Measurements from ENCODE around the gene OLFM2. TPM values are rescaled to one million over a fixed set of nuclear protein-coding genes. Genes with fewer than 3 reads are reported as not detected.
A peak's percentile ranks its signal among the peaks of the same experiment; 100 is the strongest.

Gene OLFM2
- total RNA-seq = 1 to 10 TPM; 9.2 to 9.9 TPM

DNA sequence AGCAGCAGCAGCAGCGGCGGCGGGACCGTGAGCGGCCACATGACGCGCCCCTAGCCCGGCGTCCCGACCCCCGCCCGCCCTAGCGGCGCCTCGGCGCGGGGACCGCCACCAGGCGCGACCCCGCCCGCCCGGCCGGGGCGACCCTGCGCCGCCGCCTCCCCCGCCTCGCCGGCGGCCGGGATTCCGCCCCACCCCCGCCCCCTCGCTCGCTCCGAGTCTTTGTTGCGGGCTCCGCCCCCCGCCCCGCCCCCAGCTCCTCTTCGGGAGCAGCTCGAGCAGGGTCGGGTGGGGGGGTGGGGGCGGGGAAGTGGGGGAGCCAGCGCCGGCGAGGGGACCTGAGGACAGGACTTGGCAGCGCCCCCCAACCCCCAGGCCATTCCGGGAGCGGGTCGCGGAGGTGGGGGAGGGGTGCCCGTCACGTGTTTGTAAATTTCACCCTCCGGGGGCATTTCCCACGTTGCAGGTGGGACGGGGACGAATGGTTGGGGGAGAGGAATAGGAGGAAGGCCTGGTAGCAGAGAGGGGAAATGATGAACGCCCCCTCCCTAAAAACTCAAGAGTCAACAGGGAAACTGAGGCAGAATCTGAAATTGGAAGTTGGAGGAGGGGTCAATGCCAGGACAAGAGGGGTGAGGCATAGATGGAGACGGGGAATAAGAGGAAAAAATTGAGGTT is at the start of gene OLFM2:
Gene OLFM2, minus strand, starts transcription at position 190 of the 675 bp plus-strand sequence. Its CDS starts 149 bp downstream, at position 41.
- DNase-seq (no peak), ATAC-seq (no peak)
- Mint-ChIP-seq H3K9me3 (ENCODE audit: insufficient read depth) (no peaks in the 10 kb centered on the region), H3K4me1 (ENCODE audit: low read depth) (peaks cover 23% of the 10 kb centered on the region), H3K27me3 (ENCODE audit: low read depth) (peaks cover 45% of the 10 kb centered on the region), H3K4me3 (peak within 1 kb of the TSS; percentile 2), H3K27ac (no peak within 1 kb of the TSS), H3K36me3 (ENCODE audit: low read depth) (no peaks in the 10 kb centered on the region)
- ChIA-PET POLR2A (no interaction called here), CTCF (no interaction called here)

DNA sequence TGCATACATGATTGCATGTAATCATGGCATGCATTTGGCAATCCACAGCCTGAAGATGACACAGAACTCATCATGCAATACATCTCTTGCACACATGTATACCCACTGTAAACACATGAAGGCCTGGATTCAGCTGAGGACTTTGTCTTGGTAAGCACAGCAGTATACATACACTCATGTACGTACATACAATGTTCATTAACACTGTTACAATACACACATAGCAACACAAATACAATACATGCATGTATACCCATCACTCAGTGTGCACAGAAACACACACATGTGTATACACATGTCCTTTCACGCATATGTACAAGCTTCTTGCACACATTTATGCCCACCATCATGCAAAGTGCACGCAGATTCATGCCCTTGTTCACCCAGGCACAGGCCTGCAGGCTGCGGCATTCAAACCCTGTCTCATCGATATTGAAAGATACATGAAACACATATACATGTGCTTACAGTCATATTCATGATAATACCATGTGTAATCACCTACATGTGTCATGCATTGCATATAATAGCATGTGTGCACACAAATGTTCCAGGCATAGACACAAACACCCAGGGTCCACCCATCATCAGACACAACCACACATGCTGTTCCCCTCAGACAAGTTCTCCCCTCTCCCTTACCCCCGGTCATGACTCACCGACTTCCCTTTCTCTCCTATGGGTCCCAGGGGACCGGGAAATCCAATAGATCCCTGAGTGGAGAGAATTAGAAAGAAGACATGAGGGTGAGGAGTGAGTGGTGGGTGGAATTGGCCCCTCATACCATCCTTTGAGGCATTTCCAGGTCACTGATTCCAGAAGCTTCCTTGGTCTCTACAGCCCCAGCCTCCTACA is 45.3 kb upstream of the OLFM2 start:
- CTCF ChIA-PET = interaction anchor here (3.9 kb wide), 1 partner anchor 19 kb away, joined by 15 read pairs; no protein-coding TSS in a partner anchor
- no peak overlapping the region for H3K4me3 Mint-ChIP-seq
- no peaks in the 10 kb centered on the region for H3K36me3 Mint-ChIP-seq (ENCODE audit: low read depth)
- DNase-seq (no peak), ATAC-seq (no peak)
- peaks cover 8% of the 10 kb centered on the region for H3K27me3 Mint-ChIP-seq (ENCODE audit: low read depth)
- POLR2A ChIA-PET = no interaction called here
- no peaks in the 10 kb centered on the region for H3K4me1 Mint-ChIP-seq (ENCODE audit: low read depth)
- no peak overlapping the region for H3K27ac Mint-ChIP-seq
- H3K9me3 Mint-ChIP-seq (ENCODE audit: insufficient read depth) = no peaks in the 10 kb centered on the region

DNA sequence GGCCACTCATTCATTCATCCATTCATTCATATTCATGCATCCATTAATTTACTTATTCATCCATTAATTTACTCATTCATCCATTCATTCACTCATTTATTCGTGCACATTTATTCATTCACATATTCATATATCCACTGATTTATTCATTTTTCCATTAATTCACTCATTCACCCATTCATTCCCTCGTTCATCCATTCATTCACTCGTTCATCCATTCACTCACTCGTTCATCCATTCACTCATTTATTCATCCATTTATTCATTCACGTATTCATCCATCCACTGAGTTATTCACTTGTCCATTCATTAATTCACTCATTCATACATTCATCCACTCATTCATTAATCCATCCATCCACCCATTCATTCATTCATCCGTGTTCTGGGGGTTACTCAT is 35.8 kb upstream of the OLFM2 start:
- no peak for ATAC-seq
- DNase-seq = no peak
- peaks cover 7% of the 10 kb centered on the region for H3K27me3 Mint-ChIP-seq (ENCODE audit: low read depth)
- no peak overlapping the region for H3K27ac Mint-ChIP-seq
- H3K36me3 Mint-ChIP-seq (ENCODE audit: low read depth) = no peaks in the 10 kb centered on the region
- no peaks in the 10 kb centered on the region for H3K9me3 Mint-ChIP-seq (ENCODE audit: insufficient read depth)
- POLR2A ChIA-PET = no interaction called here
- no peak overlapping the region for H3K4me3 Mint-ChIP-seq
- CTCF ChIA-PET = no interaction called here
- peaks cover 12% of the 10 kb centered on the region for H3K4me1 Mint-ChIP-seq (ENCODE audit: low read depth)

- H3K36me3 Mint-ChIP-seq (ENCODE audit: low read depth) = no peaks in the 10 kb centered on the region
- no peak overlapping the region for H3K4me3 Mint-ChIP-seq
- H3K27me3 Mint-ChIP-seq (ENCODE audit: low read depth) = peaks cover 13% of the 10 kb centered on the region
- ChIA-PET CTCF (no interaction called here), POLR2A (no interaction called here)
- H3K4me1 Mint-ChIP-seq (ENCODE audit: low read depth) = peaks cover 14% of the 10 kb centered on the region
- no peak overlapping the region for H3K27ac Mint-ChIP-seq
- peak; percentile 23 for ATAC-seq
- DNase-seq = peak; percentile 25
- no peaks in the 10 kb centered on the region for H3K9me3 Mint-ChIP-seq (ENCODE audit: insufficient read depth)
These were observed 35.0 kb upstream of the OLFM2 start for GRCh38 chr19:9971166-9971897.

DNA sequence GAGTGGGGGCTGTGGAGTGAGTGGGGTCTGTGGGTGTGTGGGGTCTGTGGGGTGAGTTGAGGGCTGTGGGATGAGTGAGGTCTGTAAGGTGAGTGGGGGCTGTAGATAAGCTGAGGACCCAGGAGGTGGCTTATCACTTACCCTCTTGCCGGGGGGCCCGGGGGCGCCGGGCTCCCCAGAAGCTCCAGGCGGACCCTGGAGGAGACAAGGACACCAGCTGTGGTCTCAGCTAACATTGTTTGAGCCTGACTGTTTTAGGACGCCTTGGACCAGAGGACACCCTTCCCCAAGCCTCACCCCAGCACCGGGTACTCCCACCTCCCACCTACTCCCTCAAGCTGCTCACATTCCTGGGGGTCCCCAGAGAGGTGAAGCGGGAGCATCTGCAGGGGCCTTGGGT is 34.2 kb upstream of the OLFM2 start:
- Mint-ChIP-seq H3K36me3 (ENCODE audit: low read depth) (no peaks in the 10 kb centered on the region), H3K9me3 (ENCODE audit: insufficient read depth) (no peaks in the 10 kb centered on the region), H3K4me3 (no peak overlapping the region), H3K27me3 (ENCODE audit: low read depth) (peaks cover 20% of the 10 kb centered on the region), H3K27ac (no peak overlapping the region), H3K4me1 (ENCODE audit: low read depth) (peaks cover 14% of the 10 kb centered on the region)
- ATAC-seq = no peak
- DNase-seq = no peak
- CTCF ChIA-PET = no interaction called here
- POLR2A ChIA-PET = no interaction called here

- H3K9me3 Mint-ChIP-seq (ENCODE audit: insufficient read depth) = no peaks in the 10 kb centered on the region
- H3K36me3 Mint-ChIP-seq (ENCODE audit: low read depth) = no peaks in the 10 kb centered on the region
- ATAC-seq = no peak
- ChIA-PET CTCF (no interaction called here), POLR2A (no interaction called here)
- no peak for DNase-seq
- peaks cover 20% of the 10 kb centered on the region for H3K27me3 Mint-ChIP-seq (ENCODE audit: low read depth)
- H3K4me1 Mint-ChIP-seq (ENCODE audit: low read depth) = peaks cover 14% of the 10 kb centered on the region
- no peak overlapping the region for H3K27ac Mint-ChIP-seq
- no peak overlapping the region for H3K4me3 Mint-ChIP-seq
These were observed 33.3 kb upstream of the OLFM2 start for GRCh38 chr19:9969688-9969975.

DNA sequence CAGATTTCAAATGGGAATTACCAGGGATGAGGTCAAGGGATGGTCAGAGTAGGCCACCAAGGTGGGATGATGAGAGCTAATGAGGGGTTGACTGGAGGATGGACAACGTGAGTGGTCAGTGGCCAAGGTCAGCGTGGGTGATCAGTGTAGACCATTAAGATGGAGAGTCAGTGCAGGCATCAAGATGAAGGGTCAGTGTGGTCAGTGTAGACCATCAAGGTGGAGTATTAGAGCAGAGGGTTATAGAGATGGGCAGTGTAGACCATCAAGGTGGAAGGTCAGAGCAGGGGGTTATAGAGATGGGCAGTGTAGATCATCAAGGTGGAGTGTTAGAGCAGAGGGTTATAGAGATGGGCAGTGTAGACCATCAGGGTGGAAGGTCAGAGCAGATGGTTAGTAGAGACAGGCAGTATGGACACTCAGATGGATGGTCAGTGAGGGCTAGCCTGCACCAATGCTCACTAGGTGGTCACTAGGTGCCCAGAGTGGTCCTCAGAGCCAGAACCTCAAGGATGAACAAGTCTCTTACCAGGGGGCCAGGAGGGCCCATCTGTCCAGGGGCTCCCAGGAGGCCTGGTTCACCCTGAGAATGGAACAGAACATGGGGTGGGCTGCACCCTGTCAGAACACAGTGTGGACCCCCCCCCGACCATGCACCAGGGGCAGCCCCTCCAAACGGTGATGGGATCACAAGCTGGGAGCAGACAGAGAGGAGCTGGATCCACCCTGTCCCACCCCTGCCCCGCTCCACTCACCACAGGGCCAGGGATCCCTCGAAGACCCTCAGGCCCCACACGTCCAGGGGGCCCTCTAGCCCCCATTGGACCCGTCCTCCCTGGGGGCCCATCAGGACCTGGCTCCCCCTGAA is 32.7 kb upstream of the OLFM2 start:
- peaks cover 14% of the 10 kb centered on the region for H3K4me1 Mint-ChIP-seq (ENCODE audit: low read depth)
- peaks cover 20% of the 10 kb centered on the region for H3K27me3 Mint-ChIP-seq (ENCODE audit: low read depth)
- no peaks in the 10 kb centered on the region for H3K36me3 Mint-ChIP-seq (ENCODE audit: low read depth)
- no peaks in the 10 kb centered on the region for H3K9me3 Mint-ChIP-seq (ENCODE audit: insufficient read depth)
- H3K27ac Mint-ChIP-seq = no peak overlapping the region
- H3K4me3 Mint-ChIP-seq = no peak overlapping the region
- POLR2A ChIA-PET = no interaction called here
- DNase-seq (no peak), ATAC-seq (no peak)
- CTCF ChIA-PET = no interaction called here

- ChIA-PET POLR2A (no interaction called here), CTCF (no interaction called here)
- no peaks in the 10 kb centered on the region for H3K36me3 Mint-ChIP-seq (ENCODE audit: low read depth)
- no peaks in the 10 kb centered on the region for H3K9me3 Mint-ChIP-seq (ENCODE audit: insufficient read depth)
- peaks cover 14% of the 10 kb centered on the region for H3K4me1 Mint-ChIP-seq (ENCODE audit: low read depth)
- DNase-seq (no peak), ATAC-seq (no peak)
- peaks cover 25% of the 10 kb centered on the region for H3K27me3 Mint-ChIP-seq (ENCODE audit: low read depth)
- no peak overlapping the region for H3K27ac Mint-ChIP-seq
- no peak overlapping the region for H3K4me3 Mint-ChIP-seq
These were observed 31.0 kb upstream of the OLFM2 start for GRCh38 chr19:9967326-9967725.

GRCh38 chr19:9966448-9966847 is 30.1 kb upstream of the OLFM2 start:
- peaks cover 5% of the 10 kb centered on the region for H3K4me1 Mint-ChIP-seq (ENCODE audit: low read depth)
- no peak overlapping the region for H3K27ac Mint-ChIP-seq
- ATAC-seq (no peak), DNase-seq (no peak)
- ChIA-PET POLR2A (no interaction called here), CTCF (no interaction called here)
- no peaks in the 10 kb centered on the region for H3K36me3 Mint-ChIP-seq (ENCODE audit: low read depth)
- H3K4me3 Mint-ChIP-seq = no peak overlapping the region
- H3K9me3 Mint-ChIP-seq (ENCODE audit: insufficient read depth) = no peaks in the 10 kb centered on the region
- peaks cover 26% of the 10 kb centered on the region for H3K27me3 Mint-ChIP-seq (ENCODE audit: low read depth)

GRCh38 chr19:9966024-9966423 is 29.7 kb upstream of the OLFM2 start:
- POLR2A ChIA-PET = no interaction called here
- Mint-ChIP-seq H3K4me3 (no peak overlapping the region), H3K36me3 (ENCODE audit: low read depth) (no peaks in the 10 kb centered on the region), H3K4me1 (ENCODE audit: low read depth) (peaks cover 2% of the 10 kb centered on the region), H3K27ac (no peak overlapping the region), H3K9me3 (ENCODE audit: insufficient read depth) (no peaks in the 10 kb centered on the region), H3K27me3 (ENCODE audit: low read depth) (peaks cover 26% of the 10 kb centered on the region)
- ATAC-seq = no peak
- no peak for DNase-seq
- CTCF ChIA-PET = no interaction called here

GRCh38 chr19:9962623-9963290 is 26.4 kb upstream of the OLFM2 start:
- Mint-ChIP-seq H3K9me3 (ENCODE audit: insufficient read depth) (no peaks in the 10 kb centered on the region), H3K36me3 (ENCODE audit: low read depth) (no peaks in the 10 kb centered on the region), H3K27me3 (ENCODE audit: low read depth) (peaks cover 23% of the 10 kb centered on the region), H3K27ac (no peak overlapping the region), H3K4me1 (ENCODE audit: low read depth) (peaks cover 2% of the 10 kb centered on the region), H3K4me3 (no peak overlapping the region)
- CTCF ChIA-PET = interaction anchor here (1.3 to 1.4 kb wide), 2 partner anchors 37 to 65 kb away, joined by 3 read pairs; no protein-coding TSS in a partner anchor
- POLR2A ChIA-PET = no interaction called here
- DNase-seq = no peak
- no peak for ATAC-seq
